Hepatic stellate cell (primary cell): Measurements from ENCODE around the gene MAGEA2.
"Not testable (repeated sequence)": the region's sequence is repeated elsewhere in the genome, so short reads cannot be mapped to it uniquely, and the experiment has no call there.

Source experiments
- DNase-seq: peaks from one replicate; pipeline ENCODE4 v3.0.0; 2011; ENCODE audit warnings: low spot score

MAGEA2 gene

GRCh38 chrX:152709173-152709572 is 44.5 kb downstream of the MAGEA2 start, which contains the start of gene CSAG2:
Gene CSAG2 (minus strand): TSS chrX:152709273. CDS start chrX:152709112, 161 bp downstream.
- not testable (repeated sequence) for DNase-seq

DNA sequence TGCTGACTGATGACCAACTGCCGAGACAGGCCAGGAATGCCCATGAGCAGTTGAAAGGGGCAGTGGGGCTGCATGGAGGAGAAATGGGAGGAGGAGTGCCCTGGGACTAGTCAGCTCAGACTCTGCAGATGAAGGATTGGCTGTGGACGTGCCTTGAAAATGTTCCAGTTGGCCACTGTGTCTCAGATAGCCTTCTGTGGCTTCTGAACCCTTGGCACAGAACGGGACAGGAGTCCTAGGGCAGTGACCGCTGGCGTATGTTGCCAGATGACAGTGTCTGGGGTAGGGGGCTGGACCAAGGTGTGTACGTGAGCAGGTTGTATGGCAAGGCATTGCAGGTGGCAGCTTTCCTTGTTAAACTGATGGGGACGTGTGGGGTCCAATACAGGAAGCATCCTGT is 47.1 kb downstream of the MAGEA2 start:
- DNase-seq, result not testable (repeated sequence)

- not testable (repeated sequence) for DNase-seq
Measured at GRCh38 chrX:152700390-152700789, 53.3 kb downstream of the MAGEA2 start.
